ENCODE data around the gene ZNF438.

The ZNF438 gene

GRCh38 chr10:30833628-30833970 lies 198.1 kb downstream of the ZNF438 start:
- Mint-ChIP-seq H3K4me3 (no peak overlapping the region), H3K27me3 (no peaks in the 10 kb centered on the region), H3K4me1 (no peaks in the 10 kb centered on the region), H3K9me3 (no peaks in the 10 kb centered on the region), H3K36me3 (peaks cover 2% of the 10 kb centered on the region), H3K27ac (no peak overlapping the region)

DNA sequence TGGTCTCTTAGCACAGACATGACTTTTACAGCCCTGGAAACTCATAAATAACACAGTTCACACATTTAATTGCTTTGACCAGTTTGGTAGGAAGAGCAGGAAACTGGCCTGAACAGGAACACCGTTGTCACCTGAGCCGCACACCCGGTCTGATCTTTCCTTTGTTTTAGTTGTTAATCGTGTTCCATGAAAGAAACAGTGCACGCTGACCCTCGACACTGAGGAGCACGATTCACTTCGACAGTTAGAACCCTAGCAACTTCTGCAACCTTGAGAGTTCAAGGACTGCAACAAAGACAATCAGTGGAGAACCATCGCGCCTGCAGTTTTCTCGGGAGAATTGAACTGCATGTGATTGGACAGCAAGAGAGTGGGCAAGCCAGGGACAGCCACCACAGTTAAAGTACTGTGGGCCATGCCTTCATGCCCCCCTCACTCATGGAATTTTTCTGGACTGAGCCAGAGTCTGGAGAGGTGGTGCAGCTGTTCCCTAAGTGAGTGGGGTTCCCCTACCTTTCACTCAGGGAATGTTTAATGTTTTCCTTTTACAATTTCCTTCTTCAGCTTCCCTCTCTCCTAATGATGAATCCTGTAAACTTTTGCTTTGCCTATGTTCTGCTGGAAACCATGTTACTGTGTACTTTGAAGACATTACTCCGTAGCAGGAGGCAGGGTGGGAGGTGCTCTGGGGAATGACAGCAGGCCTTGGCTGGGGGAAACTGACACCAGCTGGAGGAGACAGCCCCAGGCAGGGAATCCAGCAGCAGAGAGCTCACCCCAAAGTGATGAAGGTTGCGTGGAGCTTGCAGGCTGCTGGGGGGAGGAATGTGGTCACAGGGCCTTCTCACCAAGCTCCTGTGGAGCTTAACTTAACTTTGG lies 198.7 kb downstream of the ZNF438 start:
- H3K9me3 Mint-ChIP-seq = no peaks in the 10 kb centered on the region
- no peak overlapping the region for H3K4me3 Mint-ChIP-seq
- H3K36me3 Mint-ChIP-seq = peaks cover 2% of the 10 kb centered on the region
- H3K4me1 Mint-ChIP-seq = no peaks in the 10 kb centered on the region
- no peak overlapping the region for H3K27ac Mint-ChIP-seq
- no peaks in the 10 kb centered on the region for H3K27me3 Mint-ChIP-seq

- H3K4me1 Mint-ChIP-seq = no peaks in the 10 kb centered on the region
These were observed 199.5 kb downstream of the ZNF438 start for GRCh38 chr10:30832001-30832748.

DNA sequence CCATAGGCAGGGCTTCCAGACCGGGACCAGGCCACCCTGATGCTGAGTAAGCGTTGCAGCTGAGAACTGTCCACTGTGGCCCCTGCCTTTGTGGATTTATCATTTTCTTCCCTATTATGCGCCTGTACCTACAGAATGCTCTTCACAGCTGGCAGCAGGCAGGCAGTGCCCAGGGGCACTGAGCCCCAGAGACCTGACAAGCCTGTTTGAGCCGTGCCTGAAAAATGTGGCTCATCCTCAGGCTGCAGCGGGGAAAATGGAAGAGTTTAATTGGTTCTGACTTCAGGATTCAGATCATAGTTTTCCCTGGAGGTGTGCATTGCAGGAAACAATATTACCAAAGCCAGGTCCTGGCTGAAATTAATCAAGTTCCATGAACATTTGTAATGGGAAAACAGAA lies 200.2 kb downstream of the ZNF438 start:
- H3K4me1 Mint-ChIP-seq = no peaks in the 10 kb centered on the region
- H3K36me3 Mint-ChIP-seq = no peaks in the 10 kb centered on the region
- H3K27ac Mint-ChIP-seq = no peak overlapping the region
- no peaks in the 10 kb centered on the region for H3K27me3 Mint-ChIP-seq
- no peaks in the 10 kb centered on the region for H3K9me3 Mint-ChIP-seq
- H3K4me3 Mint-ChIP-seq = no peak overlapping the region

More at GRCh38 chr10:30832001-30832748, 199.5 kb downstream of the ZNF438 start:
- Mint-ChIP-seq H3K36me3 (peaks cover under 1% of the 10 kb centered on the region), H3K9me3 (no peaks in the 10 kb centered on the region), H3K4me3 (no peak overlapping the region), H3K27ac (no peak overlapping the region), H3K27me3 (no peaks in the 10 kb centered on the region)

DNA sequence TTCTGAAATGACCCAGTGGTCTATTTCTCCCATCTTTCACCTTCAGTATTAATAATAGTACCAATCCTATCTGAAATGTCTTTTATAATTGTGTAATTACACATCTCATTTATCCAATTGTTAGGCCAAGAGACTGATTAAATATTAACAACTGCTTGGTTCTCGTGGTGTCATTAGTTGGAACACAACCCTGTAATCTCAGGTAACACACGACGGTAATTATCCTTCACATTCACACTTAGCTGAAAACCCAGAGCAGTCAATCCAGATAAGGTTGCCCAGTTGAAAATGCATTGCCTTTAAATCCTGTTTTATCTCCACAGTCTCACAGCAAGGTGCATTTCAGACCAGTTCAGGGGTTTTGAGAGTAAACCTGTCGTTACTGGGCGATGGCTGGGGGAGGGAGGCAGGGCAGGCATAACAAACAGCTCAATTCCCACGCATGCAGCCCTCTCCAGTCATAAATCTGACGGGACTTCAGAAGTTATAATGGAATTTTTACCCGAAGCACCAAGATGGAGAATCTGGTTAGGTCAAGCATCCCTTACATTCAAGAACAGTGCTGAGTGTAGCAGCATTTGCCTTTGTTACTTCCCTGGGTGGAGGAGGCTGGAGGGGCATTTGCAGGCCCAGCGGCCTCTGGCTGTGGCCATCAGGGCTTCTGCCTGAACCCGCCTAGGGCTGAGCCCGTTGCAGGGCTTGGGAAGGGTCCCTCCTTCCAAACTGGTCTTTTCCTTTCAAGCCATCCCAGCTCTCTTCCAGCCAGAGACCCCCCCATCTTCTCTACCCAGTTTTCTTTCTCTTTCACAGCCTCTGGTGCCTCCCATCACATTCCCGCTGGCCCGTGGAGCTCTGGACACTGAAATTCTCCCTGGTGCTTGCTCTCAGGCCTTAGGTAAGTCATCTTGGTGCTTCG lies 201.1 kb downstream of the ZNF438 start:
- H3K36me3 Mint-ChIP-seq = peaks cover under 1% of the 10 kb centered on the region
- H3K27me3 Mint-ChIP-seq = no peaks in the 10 kb centered on the region
- H3K4me1 Mint-ChIP-seq = no peaks in the 10 kb centered on the region
- H3K9me3 Mint-ChIP-seq = no peaks in the 10 kb centered on the region
- no peak overlapping the region for H3K27ac Mint-ChIP-seq
- no peak overlapping the region for H3K4me3 Mint-ChIP-seq

DNA sequence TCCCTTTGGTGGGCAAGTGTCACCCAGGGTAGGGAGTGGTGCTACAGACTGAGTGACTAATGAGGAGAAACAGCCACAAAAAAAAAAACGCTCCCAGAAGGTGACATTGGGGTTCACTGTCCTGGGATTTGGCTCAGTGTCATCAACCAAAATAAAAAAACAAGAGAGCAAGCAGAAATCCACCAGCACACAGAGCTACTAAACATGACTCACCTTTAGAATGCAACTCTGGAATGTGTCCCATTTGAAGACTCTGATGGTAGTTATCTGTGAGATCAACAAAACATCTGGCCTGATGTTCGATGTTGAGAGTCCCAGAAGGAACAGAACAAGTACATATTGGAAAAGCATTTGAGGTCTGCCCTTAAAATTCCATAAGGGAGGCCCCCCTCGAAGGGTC lies 201.8 kb downstream of the ZNF438 start:
- H3K9me3 Mint-ChIP-seq = no peaks in the 10 kb centered on the region
- no peak overlapping the region for H3K4me3 Mint-ChIP-seq
- no peaks in the 10 kb centered on the region for H3K4me1 Mint-ChIP-seq
- no peaks in the 10 kb centered on the region for H3K27me3 Mint-ChIP-seq
- H3K27ac Mint-ChIP-seq = no peak overlapping the region
- peaks cover 2% of the 10 kb centered on the region for H3K36me3 Mint-ChIP-seq

DNA sequence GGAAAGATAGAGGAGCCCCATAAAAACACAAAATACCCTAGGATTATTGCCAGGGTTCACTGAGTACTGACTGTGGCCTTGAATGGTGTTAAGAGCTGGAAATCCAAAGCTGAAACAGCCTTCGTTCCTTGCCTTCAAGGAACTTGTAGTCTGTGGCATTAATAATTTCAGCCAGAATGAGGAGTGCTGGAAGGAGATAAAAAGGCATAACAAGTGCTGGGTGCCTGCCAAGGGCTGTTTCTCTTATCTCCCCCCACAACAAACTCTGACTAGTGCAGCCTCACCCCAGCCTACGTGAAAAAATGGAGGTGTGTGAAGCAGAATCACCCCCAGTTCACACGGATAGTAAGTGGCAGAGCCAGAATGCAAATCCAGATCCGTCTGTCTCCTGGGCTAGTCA lies 203.0 kb downstream of the ZNF438 start:
- no peaks in the 10 kb centered on the region for H3K27me3 Mint-ChIP-seq
- H3K27ac Mint-ChIP-seq = no peak overlapping the region
- no peaks in the 10 kb centered on the region for H3K9me3 Mint-ChIP-seq
- no peaks in the 10 kb centered on the region for H3K4me1 Mint-ChIP-seq
- no peak overlapping the region for H3K4me3 Mint-ChIP-seq
- peaks cover 2% of the 10 kb centered on the region for H3K36me3 Mint-ChIP-seq

DNA sequence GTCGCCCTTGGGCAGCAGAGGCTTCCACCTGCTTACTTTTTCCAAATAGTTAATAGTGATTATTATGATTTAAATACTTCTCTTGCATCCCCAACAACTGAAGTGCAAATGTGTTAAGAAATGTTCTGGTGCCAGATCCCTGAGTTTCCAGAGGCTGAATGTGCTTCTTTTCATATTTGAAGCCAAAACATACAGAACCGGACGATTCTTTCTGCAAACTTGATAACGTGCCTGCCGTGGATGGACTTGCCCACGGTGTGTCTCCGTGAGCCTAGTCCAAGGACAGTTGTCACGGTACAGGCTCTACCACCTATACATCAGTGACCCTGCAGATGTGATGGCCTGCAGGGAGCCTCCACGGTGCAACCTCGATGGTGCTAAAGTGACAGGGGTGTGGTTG lies 203.5 kb downstream of the ZNF438 start:
- Mint-ChIP-seq H3K9me3 (no peaks in the 10 kb centered on the region), H3K27me3 (no peaks in the 10 kb centered on the region), H3K4me3 (no peak overlapping the region), H3K27ac (no peak overlapping the region), H3K4me1 (no peaks in the 10 kb centered on the region), H3K36me3 (peaks cover 2% of the 10 kb centered on the region)

DNA sequence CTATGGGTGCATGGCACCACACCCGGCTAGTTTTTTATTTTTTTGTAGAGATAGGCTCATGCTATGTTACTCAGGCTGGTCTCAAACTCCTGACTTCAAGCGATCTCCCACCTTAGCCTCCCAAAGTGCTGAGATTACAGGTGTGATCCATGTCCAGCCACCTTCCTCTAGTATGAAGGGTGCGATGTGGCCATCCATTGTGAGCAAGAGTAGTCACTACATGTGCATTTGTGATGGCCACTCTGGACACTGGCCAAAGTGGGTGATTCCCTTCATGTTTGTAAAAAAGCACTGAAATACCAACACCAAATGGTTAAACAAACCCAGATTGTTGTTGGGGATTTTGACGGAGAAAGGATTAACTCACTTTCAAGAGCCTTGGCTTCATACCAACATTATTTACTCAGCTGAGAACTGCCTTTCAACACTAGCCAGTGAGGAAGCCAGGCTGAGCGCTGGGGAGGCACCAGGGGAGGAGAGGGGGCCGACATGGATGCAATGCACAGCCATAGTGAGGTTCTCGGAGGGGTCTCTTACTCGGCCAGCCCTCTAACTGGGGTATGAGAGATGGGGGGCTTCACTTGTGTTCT lies 204.0 kb downstream of the ZNF438 start:
- Mint-ChIP-seq H3K36me3 (peaks cover 2% of the 10 kb centered on the region), H3K4me3 (no peak overlapping the region), H3K4me1 (no peaks in the 10 kb centered on the region), H3K27ac (no peak overlapping the region), H3K27me3 (no peaks in the 10 kb centered on the region), H3K9me3 (no peaks in the 10 kb centered on the region)

DNA sequence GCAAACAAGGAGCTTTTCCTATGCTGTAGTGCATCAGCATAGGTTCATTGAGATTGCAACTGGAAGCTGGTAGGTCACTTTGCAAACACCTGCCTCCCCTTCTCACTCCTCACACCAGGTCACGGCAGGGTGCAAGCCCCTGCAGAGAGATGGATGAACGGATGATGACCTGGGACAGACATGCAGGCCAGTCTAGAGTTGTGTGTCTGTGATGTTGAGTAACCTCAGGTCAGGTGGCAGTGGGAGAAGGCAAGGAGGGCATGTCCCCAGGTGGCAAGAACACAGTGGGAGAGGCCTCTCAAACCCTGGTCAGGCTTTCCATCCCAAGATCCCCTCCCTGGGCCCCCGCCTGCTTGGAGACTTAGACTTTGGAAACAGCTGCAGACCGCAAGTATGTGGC lies 205.0 kb downstream of the ZNF438 start:
- no peak overlapping the region for H3K27ac Mint-ChIP-seq

GRCh38 chr10:30825495-30825894 lies 206.2 kb downstream of the ZNF438 start:
- no peaks in the 10 kb centered on the region for H3K4me1 Mint-ChIP-seq
- H3K4me3 Mint-ChIP-seq = no peak overlapping the region
- H3K9me3 Mint-ChIP-seq = no peaks in the 10 kb centered on the region
- H3K27ac Mint-ChIP-seq = no peak overlapping the region
- peaks cover 2% of the 10 kb centered on the region for H3K36me3 Mint-ChIP-seq
- H3K27me3 Mint-ChIP-seq = no peaks in the 10 kb centered on the region

More for the DNA sequence above, 205.0 kb downstream of the ZNF438 start:
- Mint-ChIP-seq H3K36me3 (peaks cover 2% of the 10 kb centered on the region), H3K27me3 (no peaks in the 10 kb centered on the region), H3K4me3 (no peak overlapping the region), H3K4me1 (no peaks in the 10 kb centered on the region), H3K9me3 (no peaks in the 10 kb centered on the region)

DNA sequence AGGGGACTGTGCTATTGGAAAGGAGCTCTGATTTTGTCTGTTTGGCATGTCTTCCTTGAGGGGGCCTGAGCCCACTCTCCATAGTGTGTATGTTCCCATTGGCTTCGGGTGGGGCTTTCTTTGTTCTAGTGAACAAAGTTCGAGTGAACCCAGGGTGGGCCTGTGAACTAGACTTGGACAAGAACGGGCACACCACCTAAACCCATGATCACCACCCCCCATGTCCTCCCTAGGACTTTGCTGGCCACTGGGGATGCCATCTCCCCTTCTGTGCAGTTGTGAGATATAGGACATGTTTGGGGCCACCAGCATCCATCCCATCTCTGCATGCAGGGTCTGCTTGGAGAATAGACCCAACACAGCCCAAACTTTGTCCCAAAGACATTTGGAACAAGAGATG lies 206.6 kb downstream of the ZNF438 start:
- H3K4me3 Mint-ChIP-seq = no peak overlapping the region
- H3K27ac Mint-ChIP-seq = no peak overlapping the region
- peaks cover 3% of the 10 kb centered on the region for H3K4me1 Mint-ChIP-seq
- no peaks in the 10 kb centered on the region for H3K27me3 Mint-ChIP-seq
- H3K9me3 Mint-ChIP-seq = no peaks in the 10 kb centered on the region
- peaks cover 2% of the 10 kb centered on the region for H3K36me3 Mint-ChIP-seq

GRCh38 chr10:30823651-30824050 lies 208.0 kb downstream of the ZNF438 start:
- H3K4me1 Mint-ChIP-seq = peaks cover 5% of the 10 kb centered on the region
- H3K4me3 Mint-ChIP-seq = no peak overlapping the region
- no peaks in the 10 kb centered on the region for H3K27me3 Mint-ChIP-seq
- H3K9me3 Mint-ChIP-seq = no peaks in the 10 kb centered on the region
- no peak overlapping the region for H3K27ac Mint-ChIP-seq
- H3K36me3 Mint-ChIP-seq = peaks cover 2% of the 10 kb centered on the region

- H3K27me3 Mint-ChIP-seq = no peaks in the 10 kb centered on the region
- H3K4me3 Mint-ChIP-seq = no peak overlapping the region
These were observed 208.8 kb downstream of the ZNF438 start for GRCh38 chr10:30822693-30823465.

More at GRCh38 chr10:30822693-30823465, 208.8 kb downstream of the ZNF438 start:
- Mint-ChIP-seq H3K27ac (no peak overlapping the region), H3K4me1 (peaks cover 5% of the 10 kb centered on the region), H3K9me3 (no peaks in the 10 kb centered on the region), H3K36me3 (peaks cover 2% of the 10 kb centered on the region)
